H1 (cell line): ENCODE measurements around the gene MR1. TPM values are rescaled to one million over a fixed set of nuclear protein-coding genes. Genes with fewer than 3 reads are reported as not detected.

Source experiments
- CTCF ChIA-PET: fragments of 300-600 bp; sonication (Branson Sonifier 250); formaldehyde crosslinking; loops from one replicate; lab custom pipeline; 2021; ENCODE audit not compliant: partially characterized antibody; lab: Charles Lee
- POLR2A ChIA-PET: fragments of 300-600 bp; sonication (Branson Sonifier 250); formaldehyde crosslinking; loops from one replicate; lab custom pipeline; 2021; ENCODE audit warnings: inconsistent platforms; ENCODE audit not compliant: partially characterized antibody; lab: Charles Lee
- DNase-seq, 2 experiments: peaks; one replicate each; pipeline versions ENCODE4 v3.0.0 to v3.0.0-alpha.2; 2010 to 2022; ENCODE audit warnings: low spot score in 2 of 2, low read depth in 1 of 2, mixed read lengths in 1 of 2
- FAIRE-seq: peaks from 2 replicates; lab custom pipeline; 2011; peaks lifted over from hg19 to GRCh38; lab: Jason Lieb, UNC
- H2AFZ ChIP-seq: 2 replicates; pipeline ENCODE4 v1.8.1; 2012; ENCODE audit warnings: low read length, inconsistent platforms
- H2AK5ac ChIP-seq: 2 replicates; pipeline ENCODE4 v1.6.1; 2013; ENCODE audit warnings: low read depth, low read length
- H2BK120ac ChIP-seq: replicated peaks from 2 replicates; pipeline ENCODE3; 2013; ENCODE audit warnings: low read depth, low read length, inconsistent platforms
- H2BK12ac ChIP-seq: 2 replicates; pipeline ENCODE4 v1.6.1; 2013; ENCODE audit warnings: low read depth, low read length
- H2BK15ac ChIP-seq: 2 replicates; pipeline ENCODE4 v1.6.1; 2013; ENCODE audit warnings: low read length
- H2BK20ac ChIP-seq: 2 replicates; pipeline ENCODE4 v1.6.1; 2013; ENCODE audit warnings: low read length
- H2BK5ac ChIP-seq: 2 replicates; pipeline ENCODE4 v1.6.1; 2013; ENCODE audit warnings: low read depth, low read length
- H3K14ac ChIP-seq: 2 replicates; pipeline ENCODE4 v1.6.1; 2013; ENCODE audit warnings: inconsistent platforms; ENCODE audit not compliant: insufficient read length
- H3K18ac ChIP-seq: 2 replicates; pipeline ENCODE4 v1.6.1; 2013; ENCODE audit warnings: low read length; ENCODE audit errors: extremely low read depth
- H3K23ac ChIP-seq: 2 replicates; pipeline ENCODE4 v1.6.1; 2013; ENCODE audit warnings: inconsistent platforms; ENCODE audit not compliant: insufficient read length
- H3K23me2 ChIP-seq: 2 replicates; pipeline ENCODE4 v1.6.1; 2013; ENCODE audit warnings: low read depth, low read length
- H3K27ac ChIP-seq: 2 replicates; pipeline ENCODE4 v1.6.1; 2011; ENCODE audit warnings: low read depth, low read length, inconsistent platforms
- H3K27me3 ChIP-seq, 4 experiments: replicated peaks in 1 of 4; 1 replicate in 1 of 4; 2 replicates in 3 of 4; pipeline versions ENCODE4 v1.6.1 to v1.8.1; 2011 to 2013; ENCODE audit warnings: low read length in 3 of 4, mild to moderate bottlenecking in 3 of 4, inconsistent platforms in 2 of 4, mixed read lengths in 2 of 4, moderate library complexity in 1 of 4; ENCODE audit not compliant: control insufficient read depth in 3 of 4, insufficient read depth in 3 of 4; ENCODE audit errors: extremely low read depth in 1 of 4
- H3K36me3 ChIP-seq, 4 experiments: 2 replicates each; pipeline versions ENCODE4 v1.6.1 to v1.8.1; 2011 to 2013; ENCODE audit warnings: mild to moderate bottlenecking in 4 of 4, low read length in 3 of 4, moderate library complexity in 2 of 4, control low read depth in 1 of 4, inconsistent platforms in 1 of 4; ENCODE audit not compliant: insufficient read depth in 4 of 4, control insufficient read depth in 2 of 4
- H3K4ac ChIP-seq: replicated peaks from 2 replicates; pipeline ENCODE3; 2013; ENCODE audit warnings: low read length, low read depth, mixed read lengths, inconsistent platforms; ENCODE audit not compliant: insufficient read length
- H3K4me1 ChIP-seq, 4 experiments: replicated peaks in 1 of 4; 1 replicate in 1 of 4; 2 replicates in 3 of 4; pipeline versions ENCODE4 v1.6.1 to v1.8.1; 2011 to 2013; ENCODE audit warnings: low read length in 3 of 4, inconsistent platforms in 2 of 4, mixed read lengths in 1 of 4; ENCODE audit not compliant: insufficient read depth in 4 of 4, control insufficient read depth in 3 of 4
- H3K4me2 ChIP-seq, 2 experiments: 2 replicates each; pipeline versions ENCODE4 v1.6.1 to v1.8.1; 2011 to 2013; ENCODE audit warnings: low read depth in 2 of 2, low read length in 2 of 2, control low read depth in 1 of 2, inconsistent platforms in 1 of 2, mild to moderate bottlenecking in 1 of 2; ENCODE audit not compliant: insufficient read depth in 1 of 2
- H3K4me3 ChIP-seq, 4 experiments: fragments of 200-600, 300-600 bp in 1 of 4; sonication (generic), shearing (Covaris generic), sonication (Bioruptor Twin) in 1 of 4; 2 replicates each; pipeline versions ENCODE4 v1.5.1 to v1.8.1; 2011 to 2016; ENCODE audit warnings: low read length in 4 of 4, low read depth in 3 of 4, control low read depth in 2 of 4, inconsistent platforms in 2 of 4, mild to moderate bottlenecking in 2 of 4, mixed read lengths in 1 of 4, moderate library complexity in 1 of 4; ENCODE audit not compliant: insufficient read depth in 2 of 4; ENCODE audit errors: extremely low read depth in 1 of 4
- H3K56ac ChIP-seq: replicated peaks from 2 replicates; pipeline ENCODE3; 2013; ENCODE audit warnings: low read depth, mild to moderate bottlenecking, mixed read lengths, low read length, inconsistent platforms; ENCODE audit not compliant: insufficient read length
- H3K79me1 ChIP-seq: 2 replicates; pipeline ENCODE4 v1.6.1; 2013; ENCODE audit warnings: low read depth, low read length, control low read depth
- H3K79me2 ChIP-seq, 2 experiments: 2 replicates each; pipeline versions ENCODE4 v1.6.1 to v1.8.1; 2012 to 2013; ENCODE audit warnings: low read length in 2 of 2, mild to moderate bottlenecking in 2 of 2, inconsistent platforms in 1 of 2; ENCODE audit not compliant: insufficient read depth in 2 of 2, control insufficient read depth in 1 of 2
- H3K9ac ChIP-seq, 4 experiments: replicated peaks in 1 of 4; 1 replicate in 1 of 4; 2 replicates in 3 of 4; pipeline versions ENCODE4 v1.6.1 to v1.8.1; 2011 to 2013; ENCODE audit warnings: low read depth in 3 of 4, low read length in 3 of 4, control low read depth in 2 of 4, mild to moderate bottlenecking in 2 of 4, moderate library complexity in 2 of 4, inconsistent platforms in 1 of 4; ENCODE audit errors: extremely low read depth in 1 of 4
- H3K9me3 ChIP-seq, 2 experiments: 2 replicates each; pipeline versions ENCODE4 v1.6.1 to v1.8.1; 2012 to 2013; ENCODE audit warnings: mild to moderate bottlenecking in 2 of 2, moderate library complexity in 2 of 2, control low read depth in 1 of 2, inconsistent platforms in 1 of 2, low read depth in 1 of 2, low read length in 1 of 2, mixed read lengths in 1 of 2; ENCODE audit not compliant: insufficient read depth in 2 of 2
- H4K20me1 ChIP-seq, 2 experiments: replicated peaks in 1 of 2; 2 replicates each; pipeline versions ENCODE3 to v1.8.1; 2011 to 2013; ENCODE audit warnings: inconsistent platforms in 2 of 2, low read length in 2 of 2, mild to moderate bottlenecking in 1 of 2; ENCODE audit not compliant: insufficient read depth in 2 of 2, control insufficient read depth in 1 of 2
- H4K5ac ChIP-seq: 2 replicates; pipeline ENCODE4 v1.6.1; 2013; ENCODE audit warnings: low read length, low read depth, mixed read lengths, inconsistent platforms; ENCODE audit not compliant: insufficient read length
- H4K8ac ChIP-seq: 2 replicates; pipeline ENCODE4 v1.8.0; 2013; ENCODE audit warnings: mild to moderate bottlenecking, moderate library complexity, low read length, inconsistent platforms; ENCODE audit not compliant: insufficient read depth; ENCODE audit errors: extremely low read depth
- H4K91ac ChIP-seq: replicated peaks from 2 replicates; pipeline ENCODE3; 2013; ENCODE audit warnings: low read length, mixed read lengths, inconsistent platforms; ENCODE audit not compliant: insufficient read length
- BRCA1 ChIP-seq: IDR thresholded peaks from 2 replicates; pipeline ENCODE4 v1.6.1; 2012; ENCODE audit warnings: low read depth, low read length, improper control_type of control experiment
- CHD1 ChIP-seq: IDR thresholded peaks from 2 replicates; pipeline ENCODE4 v1.6.1; 2012; ENCODE audit warnings: low read depth, low read length, improper control_type of control experiment
- GTF2F1 ChIP-seq: IDR thresholded peaks from 2 replicates; pipeline ENCODE4 v1.6.1; 2012; ENCODE audit warnings: low read depth, low read length, improper control_type of control experiment, borderline replicate concordance
- KDM1A ChIP-seq: fragments of 200-600, 300-600 bp; sonication (generic); IDR thresholded peaks from 2 replicates; pipeline ENCODE4 v1.7.1; 2016; ENCODE audit warnings: mild to moderate bottlenecking, low read length, borderline replicate concordance
- WGBS, 2 experiments: shearing (Covaris generic) in 1 of 2; methylation state at CpG; one replicate each; pipeline versions ENCODE4 v1.1.6 to v1.1.7; 2013 to 2015; ENCODE audit warnings: low lambda C conversion rate in 2 of 2, mixed read lengths in 2 of 2, inconsistent platforms in 1 of 2, low coverage in 1 of 2, missing lambda C conversion rate in 1 of 2; ENCODE audit not compliant: insufficient replicate concordance in 2 of 2, insufficient coverage in 1 of 2, insufficient read length in 1 of 2; ENCODE audit errors: extremely low coverage in 1 of 2, missing lambda C conversion rate in 1 of 2; 5-methylcytosine and 5-hydroxymethylcytosine counted together
- polyA plus RNA-seq, 7 experiments: library from polyadenylated mRNA; depleted of rRNA in 3 of 7; stranded (reverse) in 5 of 7; unstranded in 2 of 7; fragments of >200 nt in 5 of 7; fragments of 200-250 nt in 2 of 7; gene quantifications; 1 replicate in 5 of 7; 2 replicates in 1 of 7; 4 replicates in 1 of 7; pipeline versions ENCODE4 v1.2.1 to v1.2.3, GENCODE V29; 2011 to 2013; ENCODE audit warnings: missing spikeins in 2 of 7, mixed read lengths in 2 of 7
- total RNA-seq: library from RNA; stranded (reverse); fragmentation: NEBNext Ultra II Directional; extraction: Animal tissue kit (Norgen Biotek cat#: 25700); gene quantifications from 2 replicates; pipeline ENCODE4 v1.2.1, GENCODE V29; 2021

MR1 gene
- total and polyA plus RNA-seq, 2 of the 8 experiments (the other 6 are each of a cell fraction or from before 2014, with no cell fraction given): 0.09 TPM; not detected in 1

- H3K79me1 ChIP-seq: no peaks in the 10 kb centered on the region
- no peak overlapping the region for H4K91ac ChIP-seq
- H3K4me2 ChIP-seq: no peak overlapping the region
- H2BK120ac ChIP-seq: no peak overlapping the region
- no peak overlapping the region for H2BK5ac ChIP-seq
- no peak overlapping the region for H3K4ac ChIP-seq
- H3K14ac ChIP-seq: no peak overlapping the region
- POLR2A ChIA-PET: interaction anchor here (0.9 to 1.7 kb wide), 4 partner anchors 8 to 54 kb away, joined by 3 to 6 read pairs (median 4); partner anchors contain the start of gene IER5
- H4K5ac ChIP-seq: no peak overlapping the region
- H2BK20ac ChIP-seq: no peak overlapping the region
- no peak overlapping the region for H3K18ac ChIP-seq
- CTCF ChIA-PET: interaction anchor here (0.7 to 2.9 kb wide), 10 partner anchors 12 to 65 kb away, joined by 3 to 12 read pairs (median 4); no protein-coding TSS in a partner anchor
- H3K4me1 ChIP-seq: peaks cover 0 to 3% (median 0%) of the 10 kb centered on the region in 4 experiments; a peak in 1 of 7 replicates
- no peaks in the 10 kb centered on the region for H3K9me3 ChIP-seq
- H2BK15ac ChIP-seq: no peak overlapping the region
- no peak overlapping the region for H3K23ac ChIP-seq
- H3K23me2 ChIP-seq: no peaks in the 10 kb centered on the region
- FAIRE-seq (no peak), DNase-seq (no peak)
- no peak for TF ChIP-seq KDM1A
- TF ChIP-seq BRCA1: no peak
- no peak for TF ChIP-seq GTF2F1
- TF ChIP-seq CHD1: no peak
- H3K4me3 ChIP-seq: no peak overlapping the region
- H3K36me3 ChIP-seq: no peaks in the 10 kb centered on the region
- no peak overlapping the region for H3K56ac ChIP-seq
- no peak overlapping the region for H4K8ac ChIP-seq
- no peak overlapping the region for H3K9ac ChIP-seq
- no peak overlapping the region for H3K27ac ChIP-seq
- WGBS, 2 experiments: 91% methylated on average over 2 of the region's 2 CpGs; no CpG with 5 or more reads in 1 of the 2 experiments
- no peak overlapping the region for H2AFZ ChIP-seq
- H3K27me3 ChIP-seq: no peaks in the 10 kb centered on the region
- no peaks in the 10 kb centered on the region for H3K79me2 ChIP-seq
- H2AK5ac ChIP-seq: no peak overlapping the region
- no peaks in the 10 kb centered on the region for H4K20me1 ChIP-seq
- no peak overlapping the region for H2BK12ac ChIP-seq
These were observed 45.6 kb downstream of the MR1 start for GRCh38 chr1:181079382-181079781.
